IMR-90 (cell line): ENCODE results near the gene CLDN15. TPM values are rescaled to one million over a fixed set of nuclear protein-coding genes. Genes with fewer than 3 reads are reported as not detected.

ENCODE experiments used
- ATAC-seq: fragments of 200-7000 bp; cut with Tn5 transposase; 2 replicates; pipeline ENCODE4 v1.9.1; 2020; ENCODE audit warnings: low read depth, mild to moderate bottlenecking, moderate library complexity
- BruUV-seq: library from RNA; stranded (reverse); fragments of 400-500 nt; replicated peaks from 2 replicates; lab custom pipeline; 2021; lab: Mats Ljungman, UMichigan
- CTCF ChIA-PET: fragments of 300-600 bp; formaldehyde crosslinking; extraction: SDS; loops from one replicate; lab custom pipeline; 2021; ENCODE audit warnings: antibody characterized with exemption; lab: Yijun Ruan, JAX
- POLR2A ChIA-PET: fragments of 300-600 bp; sonication (Branson Sonifier 250); formaldehyde crosslinking; loops from one replicate; lab custom pipeline; 2022; ENCODE audit warnings: antibody characterized with exemption; ENCODE audit not compliant: unreplicated experiment; lab: Charles Lee
- DNase-seq: peaks from one replicate; pipeline ENCODE4 v3.0.0; 2013
- H2AFZ ChIP-seq: replicated peaks from 2 replicates; pipeline ENCODE3; 2013; ENCODE audit warnings: low read length, mild to moderate bottlenecking; ENCODE audit not compliant: poor library complexity
- H2AK5ac ChIP-seq: 2 replicates; pipeline ENCODE4 v1.6.1; 2013; ENCODE audit warnings: low read depth, low read length, inconsistent platforms
- H2AK9ac ChIP-seq: replicated peaks from 2 replicates; pipeline ENCODE3; 2013; ENCODE audit warnings: mild to moderate bottlenecking, low read depth, low read length, moderate library complexity; ENCODE audit not compliant: poor library complexity
- H2BK120ac ChIP-seq: 2 replicates; pipeline ENCODE4 v1.6.1; 2013; ENCODE audit warnings: low read depth, low read length, inconsistent platforms
- H2BK15ac ChIP-seq: 3 replicates; pipeline ENCODE4 v1.6.1; 2013; ENCODE audit warnings: low read depth, low read length, inconsistent platforms
- H2BK20ac ChIP-seq: 2 replicates; pipeline ENCODE4 v1.6.1; 2013; ENCODE audit warnings: low read depth, mild to moderate bottlenecking, inconsistent platforms, low read length, moderate library complexity
- H2BK5ac ChIP-seq: 2 replicates; pipeline ENCODE4 v1.6.1; 2013; ENCODE audit warnings: mild to moderate bottlenecking, low read depth, low read length, inconsistent platforms; ENCODE audit not compliant: poor library complexity, severe bottlenecking
- H3K14ac ChIP-seq: replicated peaks from 2 replicates; pipeline ENCODE4 v1.6.1; 2013; ENCODE audit warnings: low read depth, low read length, inconsistent platforms
- H3K18ac ChIP-seq: 2 replicates; pipeline ENCODE4 v1.6.1; 2013; ENCODE audit warnings: low read depth, low read length, control low read depth
- H3K23ac ChIP-seq: 2 replicates; pipeline ENCODE4 v1.6.1; 2013; ENCODE audit warnings: low read depth, low read length, inconsistent platforms
- H3K27ac ChIP-seq: 2 replicates; pipeline ENCODE4 v1.5.1; 2013; ENCODE audit warnings: mild to moderate bottlenecking, control low read depth, low read length; ENCODE audit not compliant: insufficient read depth
- H3K27me3 ChIP-seq: 2 replicates; pipeline ENCODE4 v1.6.1; 2013; ENCODE audit warnings: low read length; ENCODE audit not compliant: control insufficient read depth, insufficient read depth
- H3K36me3 ChIP-seq: 2 replicates; pipeline ENCODE4 v1.6.1; 2013; ENCODE audit warnings: low read length, mixed read lengths; ENCODE audit not compliant: control insufficient read depth, insufficient read depth
- H3K4ac ChIP-seq: 2 replicates; pipeline ENCODE4 v1.6.1; 2013; ENCODE audit warnings: low read depth, low read length, inconsistent platforms
- H3K4me1 ChIP-seq: 2 replicates; pipeline ENCODE4 v1.6.1; 2013; ENCODE audit warnings: low read length, mixed read lengths; ENCODE audit not compliant: control insufficient read depth, insufficient read depth
- H3K4me2 ChIP-seq: 2 replicates; pipeline ENCODE4 v1.6.1; 2013; ENCODE audit warnings: low read depth, mild to moderate bottlenecking, control low read depth, low read length, moderate library complexity
- H3K4me3 ChIP-seq: 2 replicates; pipeline ENCODE4 v1.5.1; 2013; ENCODE audit warnings: low read depth, mild to moderate bottlenecking, control low read depth, low read length, moderate library complexity; ENCODE audit not compliant: insufficient read depth
- H3K56ac ChIP-seq: 2 replicates; pipeline ENCODE4 v1.6.1; 2013; ENCODE audit warnings: low read length, inconsistent platforms; ENCODE audit not compliant: insufficient read depth; ENCODE audit errors: extremely low read depth
- H3K79me1 ChIP-seq, 2 experiments: 2 replicates each; pipeline ENCODE4 v1.6.1; 2013; ENCODE audit warnings: low read length in 2 of 2, inconsistent platforms in 1 of 2, low read depth in 1 of 2
- H3K9ac ChIP-seq: 2 replicates; pipeline ENCODE4 v1.6.1; 2013; ENCODE audit warnings: low read depth, low read length, control low read depth
- H3K9me1 ChIP-seq: 2 replicates; pipeline ENCODE4 v1.6.1; 2013; ENCODE audit warnings: low read length, inconsistent platforms; ENCODE audit not compliant: insufficient read depth
- H3K9me3 ChIP-seq: 2 replicates; pipeline ENCODE4 v1.6.1; 2013; ENCODE audit warnings: low read length; ENCODE audit not compliant: control insufficient read depth, insufficient read depth
- H4K20me1 ChIP-seq: 2 replicates; pipeline ENCODE4 v1.6.1; 2013; ENCODE audit warnings: low read length, inconsistent platforms; ENCODE audit not compliant: insufficient read depth
- H4K5ac ChIP-seq: 2 replicates; pipeline ENCODE4 v1.6.1; 2013; ENCODE audit warnings: mild to moderate bottlenecking, low read depth, low read length, control low read depth
- H4K8ac ChIP-seq, 2 experiments: 2 replicates each; pipeline ENCODE4 v1.6.1; 2013; ENCODE audit warnings: low read depth in 2 of 2, low read length in 2 of 2, control low read depth in 1 of 2, inconsistent platforms in 1 of 2
- H4K91ac ChIP-seq: 2 replicates; pipeline ENCODE4 v1.6.1; 2013; ENCODE audit warnings: low read depth, low read length, inconsistent platforms; ENCODE audit not compliant: insufficient read depth
- BHLHE40 ChIP-seq: fragments of 150-350 bp; IDR thresholded peaks from 2 replicates; pipeline ENCODE4 v1.6.1; 2016; ENCODE audit warnings: mild to moderate bottlenecking, low read depth, low read length
- CEBPB ChIP-seq: IDR thresholded peaks from 2 replicates; pipeline ENCODE4 v1.6.1; 2012; ENCODE audit warnings: low read depth, low read length, improper control_type of control experiment
- CHD1 ChIP-seq: IDR thresholded peaks from 2 replicates; pipeline ENCODE4 v1.6.1; 2012; ENCODE audit warnings: low read depth, low read length, improper control_type of control experiment
- FOS ChIP-seq: fragments of 150-350 bp; IDR thresholded peaks from 2 replicates; pipeline ENCODE4 v1.6.1; 2016; ENCODE audit warnings: low read depth, low read length
- MAFK ChIP-seq: IDR thresholded peaks from 2 replicates; pipeline ENCODE4 v1.6.1; 2012; ENCODE audit warnings: low read depth, low read length, improper control_type of control experiment
- MAZ ChIP-seq: IDR thresholded peaks from 2 replicates; pipeline ENCODE4 v1.6.1; 2012; ENCODE audit warnings: low read depth, mild to moderate bottlenecking, low read length, improper control_type of control experiment, moderate library complexity, borderline replicate concordance
- MXI1 ChIP-seq: IDR thresholded peaks from 2 replicates; pipeline ENCODE4 v1.6.1; 2012; ENCODE audit warnings: low read depth, mild to moderate bottlenecking, low read length, moderate library complexity, borderline replicate concordance
- NFE2L2 ChIP-seq: fragments of 150-350 bp; IDR thresholded peaks from 2 replicates; pipeline ENCODE4 v1.6.1; 2016; ENCODE audit warnings: low read depth, mild to moderate bottlenecking, low read length
- POLR2A ChIP-seq: IDR thresholded peaks from 2 replicates; pipeline ENCODE4 v1.6.1; 2012; ENCODE audit warnings: mild to moderate bottlenecking, low read depth, low read length
- RAD21 ChIP-seq: IDR thresholded peaks from 2 replicates; pipeline ENCODE4 v1.6.1; 2012; ENCODE audit warnings: low read length, improper control_type of control experiment
- RCOR1 ChIP-seq: IDR thresholded peaks from 2 replicates; pipeline ENCODE4 v1.6.1; 2012; ENCODE audit warnings: mild to moderate bottlenecking, low read length, improper control_type of control experiment; ENCODE audit not compliant: insufficient replicate concordance
- RFX5 ChIP-seq: IDR thresholded peaks from 2 replicates; pipeline ENCODE4 v1.8.0; 2012; ENCODE audit warnings: low read depth, mild to moderate bottlenecking, low read length, moderate library complexity
- SMC3 ChIP-seq: fragments of 150-350 bp; IDR thresholded peaks from 2 replicates; pipeline ENCODE4 v1.6.1; 2016; ENCODE audit warnings: low read depth, mild to moderate bottlenecking, antibody characterized with exemption, low read length, moderate library complexity
- USF2 ChIP-seq: fragments of 150-350 bp; IDR thresholded peaks from 2 replicates; pipeline ENCODE4 v1.6.1; 2017; ENCODE audit warnings: mild to moderate bottlenecking, antibody characterized with exemption, low read length, low read depth
- WGBS, 2 experiments: methylation state at CpG; one replicate each; pipeline versions ENCODE4 v1.1.5 to v1.1.7; 2013; ENCODE audit warnings: missing lambda C conversion rate in 2 of 2; ENCODE audit not compliant: insufficient read length in 1 of 2; ENCODE audit errors: extremely low coverage in 2 of 2; 5-methylcytosine and 5-hydroxymethylcytosine counted together
- dilution Hi-C: fragments of 300-500 bp; cut with HindIII; formaldehyde crosslinking; loops from one replicate; pipeline ENCODE4 v1.14.3; 2018; ENCODE audit warnings: low sequenced_read_pairs; ENCODE audit not compliant: unreplicated experiment
- in situ Hi-C: fragments of 300-500 bp; cut with MboI; formaldehyde crosslinking; loops from 3 replicates; pipeline ENCODE4 v1.14.3; 2019; ENCODE audit warnings: low sequenced_read_pairs, inconsistent platforms, mixed read lengths
- intact Hi-C: fragments of 100-400 bp; cut with micrococcal nuclease; formaldehyde crosslinking; loops from 2 replicates; pipeline ENCODE4 v1.10.0; 2022
- polyA plus RNA-seq, 3 experiments: library from polyadenylated mRNA; depleted of rRNA; stranded (reverse); fragments of >200 nt; gene quantifications; 2 replicates each; pipeline ENCODE4 v1.2.3, GENCODE V29; 2012; ENCODE audit warnings: low replicate concordance in 1 of 3
- total RNA-seq: library from RNA; depleted of rRNA; stranded (reverse); fragments of >200 nt; gene quantifications from 2 replicates; pipeline ENCODE4 v1.2.3, GENCODE V29; 2012
- TF ChIP-seq, protein P1 (sequence below): conservative IDR thresholded peaks from 2 replicates; pipeline ENCODE4 v1.5.1; 2012; ENCODE audit warnings: mild to moderate bottlenecking, low read depth, low read length, improper control_type of control experiment

The CLDN15 gene
- total and polyA plus RNA-seq, 2 of the 4 experiments (the other 2 are of a cell fraction): 0.72 to 5.4 TPM

- WGBS, 2 experiments: 40% methylated on average over 5 of the region's 21 CpGs; no CpG with 5 or more reads in 1 of the 2 experiments
- H2AK5ac ChIP-seq: no peak within 1 kb of the TSS
- no peak within 1 kb of the TSS for H2BK120ac ChIP-seq
- H3K9me3 ChIP-seq: 0 out of 2 replicates have a peak, but pooled peaks cover 2% of the 10 kb centered on the region
- H3K27ac ChIP-seq: no peak within 1 kb of the TSS
- POLR2A ChIA-PET: no interaction called here
- H3K14ac ChIP-seq: no peak within 1 kb of the TSS
- H2AK9ac ChIP-seq: peak within 1 kb of the TSS; percentile 42
- no peak within 1 kb of the TSS for H3K4ac ChIP-seq
- dilution Hi-C loops: no loop called here
- H4K91ac ChIP-seq: no peak within 1 kb of the TSS
- no peaks in the 10 kb centered on the region for H4K20me1 ChIP-seq
- H3K4me3 ChIP-seq: no peak within 1 kb of the TSS
- no peak within 1 kb of the TSS for H2BK15ac ChIP-seq
- H3K9me1 ChIP-seq: no peaks in the 10 kb centered on the region
- no peak within 1 kb of the TSS for H2BK5ac ChIP-seq
- H3K27me3 ChIP-seq: peaks cover 44% of the 10 kb centered on the region
- H4K5ac ChIP-seq: no peak within 1 kb of the TSS
- no peak within 1 kb of the TSS for H4K8ac ChIP-seq
- intact Hi-C loops: no loop called here
- peak within 1 kb of the TSS; percentile 78 for H2AFZ ChIP-seq
- no peak within 1 kb of the TSS for H2BK20ac ChIP-seq
- H3K4me1 ChIP-seq: no peaks in the 10 kb centered on the region
- H3K18ac ChIP-seq: no peak within 1 kb of the TSS
- no peaks in the 10 kb centered on the region for H3K79me1 ChIP-seq
- H3K36me3 ChIP-seq: peaks cover 4% of the 10 kb centered on the region; the same call in 1 of the 2 replicates
- H3K23ac ChIP-seq: no peak within 1 kb of the TSS
- H3K9ac ChIP-seq: no peak within 1 kb of the TSS
- CTCF ChIA-PET: no interaction called here
- peak within 1 kb of the TSS; percentile 44; the same call in 1 of the 2 replicates for H3K4me2 ChIP-seq
- DNase-seq (no peak), ATAC-seq (no peak)
- no peak within 1 kb of the TSS for H3K56ac ChIP-seq
- no TSS peak for BruUV-seq
- in situ Hi-C loops: no loop called here
- TF ChIP-seq MAFK: no peak
- TF ChIP-seq, protein P1, sequence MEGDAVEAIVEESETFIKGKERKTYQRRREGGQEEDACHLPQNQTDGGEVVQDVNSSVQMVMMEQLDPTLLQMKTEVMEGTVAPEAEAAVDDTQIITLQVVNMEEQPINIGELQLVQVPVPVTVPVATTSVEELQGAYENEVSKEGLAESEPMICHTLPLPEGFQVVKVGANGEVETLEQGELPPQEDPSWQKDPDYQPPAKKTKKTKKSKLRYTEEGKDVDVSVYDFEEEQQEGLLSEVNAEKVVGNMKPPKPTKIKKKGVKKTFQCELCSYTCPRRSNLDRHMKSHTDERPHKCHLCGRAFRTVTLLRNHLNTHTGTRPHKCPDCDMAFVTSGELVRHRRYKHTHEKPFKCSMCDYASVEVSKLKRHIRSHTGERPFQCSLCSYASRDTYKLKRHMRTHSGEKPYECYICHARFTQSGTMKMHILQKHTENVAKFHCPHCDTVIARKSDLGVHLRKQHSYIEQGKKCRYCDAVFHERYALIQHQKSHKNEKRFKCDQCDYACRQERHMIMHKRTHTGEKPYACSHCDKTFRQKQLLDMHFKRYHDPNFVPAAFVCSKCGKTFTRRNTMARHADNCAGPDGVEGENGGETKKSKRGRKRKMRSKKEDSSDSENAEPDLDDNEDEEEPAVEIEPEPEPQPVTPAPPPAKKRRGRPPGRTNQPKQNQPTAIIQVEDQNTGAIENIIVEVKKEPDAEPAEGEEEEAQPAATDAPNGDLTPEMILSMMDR: no peak
- no peak for TF ChIP-seq CHD1
- no peak for TF ChIP-seq POLR2A
- TF ChIP-seq CEBPB: no peak
- no peak for TF ChIP-seq NFE2L2
- TF ChIP-seq FOS: no peak
- TF ChIP-seq BHLHE40: no peak
- no peak for TF ChIP-seq MAZ
- no peak for TF ChIP-seq RCOR1
- TF ChIP-seq USF2: no peak
- TF ChIP-seq SMC3: no peak
- TF ChIP-seq RAD21: no peak
- TF ChIP-seq RFX5: no peak
- TF ChIP-seq MXI1: no peak
Measured at GRCh38 chr7:101200862-101201599, 36.6 kb downstream of the CLDN15 start, which contains the start of gene MOGAT3. Gene MOGAT3, minus strand, starts transcription at chr7:101201036. Its CDS starts 182 bp downstream, at chr7:101200854.
